GM21737 (cell line): ENCODE data around the gene GPRC5C.
"Not testable (repeated sequence)": the region's sequence is repeated elsewhere in the genome, so short reads cannot be mapped to it uniquely, and the experiment has no call there.

ENCODE experiments used
- ATAC-seq: cut with Tn5 transposase; IDR thresholded peaks from one replicate; pipeline ENCODE4 v1.9.1; 2021; ENCODE audit warnings: mild to moderate bottlenecking, moderate library complexity; ENCODE audit not compliant: unreplicated experiment

Gene GPRC5C

GRCh38 chr17:74404789-74405188 lies 27.1 kb upstream of the GPRC5C start:
- no peak for ATAC-seq

GRCh38 chr17:74405311-74405710 lies 26.6 kb upstream of the GPRC5C start:
- not testable (repeated sequence) for ATAC-seq

GRCh38 chr17:74407384-74407783 lies 24.5 kb upstream of the GPRC5C start:
- no peak for ATAC-seq

GRCh38 chr17:74408262-74408661 lies 23.6 kb upstream of the GPRC5C start:
- ATAC-seq = no peak

- ATAC-seq = no peak
Observed at GRCh38 chr17:74408815-74409214, 23.1 kb upstream of the GPRC5C start.

GRCh38 chr17:74410001-74410443 lies 21.9 kb upstream of the GPRC5C start:
- no peak for ATAC-seq

GRCh38 chr17:74412581-74412980 lies 19.3 kb upstream of the GPRC5C start:
- no peak for ATAC-seq

- ATAC-seq = no peak
Observed at GRCh38 chr17:74413491-74413890, 18.4 kb upstream of the GPRC5C start.

- ATAC-seq = no peak
Observed at GRCh38 chr17:74414510-74414909, 17.4 kb upstream of the GPRC5C start.

GRCh38 chr17:74415608-74416396 lies 16.1 kb upstream of the GPRC5C start:
- no peak for ATAC-seq

- no peak for ATAC-seq
Observed at GRCh38 chr17:74417178-74418045, 14.5 kb upstream of the GPRC5C start.

GRCh38 chr17:74419928-74420411 lies 11.9 kb upstream of the GPRC5C start:
- no peak for ATAC-seq

GRCh38 chr17:74424117-74424516 lies 7.8 kb upstream of the GPRC5C start:
- no peak for ATAC-seq

GRCh38 chr17:74424657-74425056 lies 7.2 kb upstream of the GPRC5C start:
- no peak for ATAC-seq

- ATAC-seq = no peak
Observed at GRCh38 chr17:74426551-74427047, 5.3 kb upstream of the GPRC5C start.

- no peak for ATAC-seq
Observed at GRCh38 chr17:74427048-74427762, 4.7 kb upstream of the GPRC5C start.

GRCh38 chr17:74427763-74428153 lies 4.1 kb upstream of the GPRC5C start:
- no peak for ATAC-seq

- peak; percentile 11 for ATAC-seq
Observed at GRCh38 chr17:74429604-74430384, 2.1 kb upstream of the GPRC5C start.

GRCh38 chr17:74430385-74430705 lies 1.5 kb upstream of the GPRC5C start:
- no peak for ATAC-seq
